Hepatic stellate cell (primary cell): Measurements from ENCODE around the gene CDNF.
A peak's percentile ranks its signal among the peaks of the same experiment; 100 is the strongest.
"Not testable (repeated sequence)": the region's sequence is repeated elsewhere in the genome, so short reads cannot be mapped to it uniquely, and the experiment has no call there.

Source experiments
- DNase-seq: peaks from one replicate; pipeline ENCODE4 v3.0.0; 2011; ENCODE audit warnings: low spot score

Gene CDNF

GRCh38 chr10:14838582-14839304 lies 906 bp upstream of the CDNF start:
- peak; percentile 45 for DNase-seq

- DNase-seq, result peak; percentile 5
Observed at GRCh38 chr10:14837003-14837756, 657 bp downstream of the CDNF start.

- no peak for DNase-seq
Observed at GRCh38 chr10:14836208-14836607, 1.6 kb downstream of the CDNF start.

GRCh38 chr10:14833106-14833505 lies 4.7 kb downstream of the CDNF start:
- DNase-seq, result no peak

GRCh38 chr10:14826076-14826829 lies 11.6 kb downstream of the CDNF start:
- no peak for DNase-seq

- DNase-seq, result no peak
Observed at GRCh38 chr10:14823966-14824365, 13.9 kb downstream of the CDNF start.

- DNase-seq, result peak; percentile 50
Observed at GRCh38 chr10:14822879-14823755, 14.7 kb downstream of the CDNF start.

- DNase-seq, result no peak
Observed at GRCh38 chr10:14821635-14822375, 16.0 kb downstream of the CDNF start.

- no peak for DNase-seq
Observed at GRCh38 chr10:14820775-14821154, 17.1 kb downstream of the CDNF start.

- DNase-seq, result peak; percentile 81
Observed at GRCh38 chr10:14820010-14820774, 17.6 kb downstream of the CDNF start.

- DNase-seq, result not testable (repeated sequence)
Observed at GRCh38 chr10:14816717-14817116, 21.1 kb downstream of the CDNF start.

- DNase-seq, result no peak
Observed at GRCh38 chr10:14815681-14816080, 22.2 kb downstream of the CDNF start.

GRCh38 chr10:14812271-14812670 lies 25.6 kb downstream of the CDNF start:
- no peak for DNase-seq

GRCh38 chr10:14810969-14811953 lies 26.6 kb downstream of the CDNF start:
- no peak for DNase-seq

- DNase-seq, result no peak
Observed at GRCh38 chr10:14806318-14806717, 31.5 kb downstream of the CDNF start.

GRCh38 chr10:14803827-14804226 lies 34.0 kb downstream of the CDNF start:
- no peak for DNase-seq

GRCh38 chr10:14801723-14802122 lies 36.1 kb downstream of the CDNF start:
- no peak for DNase-seq

- no peak for DNase-seq
Observed at GRCh38 chr10:14800397-14800796, 37.4 kb downstream of the CDNF start.

GRCh38 chr10:14798636-14799035 lies 39.2 kb downstream of the CDNF start:
- DNase-seq, result no peak
